Coronary artery (tissue), 2 donors: ENCODE results near the gene KLF14.
A peak's percentile ranks its signal among the peaks of the same experiment; 100 is the strongest.

Source experiments
- DNase-seq: peaks from one replicate; pipeline ENCODE4 v3.0.0-alpha.2; 2017; ENCODE audit warnings: low spot score
- H3K27ac ChIP-seq, 2 donors: fragments of 200-600 bp; sonication (generic); one replicate each; pipeline ENCODE4 v1.5.1; 2016 to 2019
- H3K4me3 ChIP-seq: fragments of 200-600 bp; sonication (generic); 2 replicates; pipeline ENCODE4 v1.5.1; 2016; ENCODE audit warnings: mild to moderate bottlenecking, moderate library complexity
- CTCF ChIP-seq: fragments of 200-600 bp; sonication (generic); IDR thresholded peaks from one replicate; pipeline ENCODE4 v1.5.1; 2019; ENCODE audit warnings: antibody characterized with exemption

The KLF14 gene

GRCh38 chr7:130734815-130735716, 1.1 kb upstream of the KLF14 start:
- TF ChIP-seq CTCF = no peak
- peak overlapping the region; percentile 63 for H3K4me3 ChIP-seq
- no peak overlapping the region for H3K27ac ChIP-seq
- DNase-seq = no peak

- DNase-seq = no peak
- Histone ChIP-seq H3K27ac (no peak overlapping the region), H3K4me3 (peak overlapping the region; percentile 63)
- no peak for TF ChIP-seq CTCF
Measured at GRCh38 chr7:130732980-130733930, 752 bp downstream of the KLF14 start.

GRCh38 chr7:130723784-130724183, 10.2 kb downstream of the KLF14 start:
- no peak for TF ChIP-seq CTCF
- no peak overlapping the region for H3K4me3 ChIP-seq
- DNase-seq = no peak
- no peak overlapping the region for H3K27ac ChIP-seq

- no peak for TF ChIP-seq CTCF
- H3K27ac ChIP-seq = no peak overlapping the region
- no peak overlapping the region for H3K4me3 ChIP-seq
- no peak for DNase-seq
Measured at GRCh38 chr7:130721486-130722277, 12.3 kb downstream of the KLF14 start.

GRCh38 chr7:130719541-130719940, 14.5 kb downstream of the KLF14 start:
- Histone ChIP-seq H3K27ac (no peak overlapping the region), H3K4me3 (no peak overlapping the region)
- no peak for TF ChIP-seq CTCF
- DNase-seq = no peak

GRCh38 chr7:130712416-130712815, 21.6 kb downstream of the KLF14 start:
- no peak for TF ChIP-seq CTCF
- no peak overlapping the region for H3K27ac ChIP-seq
- no peak overlapping the region for H3K4me3 ChIP-seq
- DNase-seq = no peak
